DOHH2 (cell line): ENCODE data around the gene PRMT7.

Source experiments
- H3F3A ChIP-seq: fragments of 200-600 bp; sonication (generic), shearing (Covaris generic); 2 replicates; pipeline ENCODE4 v1.6.0; 2016; ENCODE audit warnings: antibody characterized with exemption, mild to moderate bottlenecking; ENCODE audit not compliant: control insufficient read depth, insufficient read depth
- H3K27ac ChIP-seq: fragments of 200-600 bp; sonication (generic); 2 replicates; pipeline ENCODE4 v1.5.1; 2014; ENCODE audit warnings: low read depth, mild to moderate bottlenecking, low read length, moderate library complexity
- H3K27me3 ChIP-seq: fragments of 200-600 bp; sonication (generic); 2 replicates; pipeline ENCODE4 v1.6.1; 2014; ENCODE audit warnings: mild to moderate bottlenecking, low read length, mixed read lengths; ENCODE audit not compliant: control insufficient read depth
- H3K36me3 ChIP-seq: fragments of 200-600 bp; sonication (generic); 2 replicates; pipeline ENCODE4 v1.6.1; 2014; ENCODE audit warnings: mild to moderate bottlenecking, low read length, moderate library complexity, mixed read lengths; ENCODE audit not compliant: control insufficient read depth
- H3K4me1 ChIP-seq: fragments of 200-600 bp; sonication (generic); 2 replicates; pipeline ENCODE4 v1.6.1; 2014; ENCODE audit warnings: mild to moderate bottlenecking, low read length, mixed read lengths; ENCODE audit not compliant: control insufficient read depth
- H3K4me2 ChIP-seq: fragments of 200-600 bp; sonication (generic); 2 replicates; pipeline ENCODE4 v1.6.0; 2014; ENCODE audit warnings: mild to moderate bottlenecking, low read length, moderate library complexity
- H3K4me3 ChIP-seq: fragments of 200-600 bp; sonication (generic); 2 replicates; pipeline ENCODE4 v1.5.1; 2014; ENCODE audit warnings: mild to moderate bottlenecking, low read length, mixed read lengths
- H3K79me2 ChIP-seq: fragments of 200-600 bp; sonication (generic); 2 replicates; pipeline ENCODE4 v1.6.1; 2014; ENCODE audit warnings: mild to moderate bottlenecking, low read length, mixed read lengths; ENCODE audit not compliant: control insufficient read depth
- H3K9me2 ChIP-seq: fragments of 200-600 bp; sonication (generic); replicated peaks from 2 replicates; pipeline ENCODE4 v1.6.1; 2014; ENCODE audit warnings: mild to moderate bottlenecking, low read length, mixed read lengths; ENCODE audit not compliant: control insufficient read depth
- H3K9me3 ChIP-seq: fragments of 200-600 bp; sonication (generic); 2 replicates; pipeline ENCODE4 v1.6.1; 2014; ENCODE audit warnings: antibody characterized with exemption, low read length, mixed read lengths; ENCODE audit not compliant: control insufficient read depth, insufficient read depth
- H4K20me1 ChIP-seq: fragments of 200-600 bp; sonication (generic); 2 replicates; pipeline ENCODE4 v1.6.0; 2014; ENCODE audit warnings: low read depth, mild to moderate bottlenecking, antibody characterized with exemption, low read length, moderate library complexity; ENCODE audit not compliant: control insufficient read depth, insufficient read depth
- CTCF ChIP-seq: fragments of 200-600 bp; sonication (generic); IDR thresholded peaks from one replicate; pipeline ENCODE4 v1.5.1; 2014; ENCODE audit warnings: antibody characterized with exemption, mild to moderate bottlenecking, low read depth, low read length; ENCODE audit not compliant: poor library complexity, severe bottlenecking
- EZH2phosphoT487 ChIP-seq: fragments of 200-600 bp; sonication (generic); IDR thresholded peaks from 2 replicates; pipeline ENCODE4 v1.6.1; 2017; ENCODE audit warnings: borderline replicate concordance, mild to moderate bottlenecking, antibody characterized with exemption, low read length, moderate library complexity, mixed read lengths

Gene PRMT7

DNA sequence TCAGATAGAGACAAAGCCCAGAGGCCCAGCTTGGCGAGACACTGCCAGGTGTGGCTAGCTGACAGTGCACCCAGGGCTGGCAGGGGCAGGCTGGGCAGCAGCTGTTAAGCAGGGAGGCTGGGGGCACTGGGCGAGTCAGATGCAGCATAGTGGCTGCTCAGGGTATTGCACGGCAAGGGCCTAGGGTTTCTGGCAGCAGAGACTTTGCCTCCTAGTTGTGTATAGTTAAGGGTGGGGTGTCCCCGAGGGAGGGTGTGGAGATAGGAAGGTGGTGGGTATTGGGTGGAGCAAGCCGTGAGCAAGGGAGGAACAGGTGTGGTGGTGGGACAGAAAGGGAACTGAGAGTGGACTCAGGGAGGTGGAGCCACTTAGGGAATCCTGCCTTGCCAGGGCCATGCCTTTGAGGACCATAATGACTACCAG is 71.5 kb downstream of the PRMT7 start:
- no peak overlapping the region for H3K4me3 ChIP-seq
- H3K79me2 ChIP-seq = no peaks in the 10 kb centered on the region
- H3K4me2 ChIP-seq = no peak overlapping the region

DNA sequence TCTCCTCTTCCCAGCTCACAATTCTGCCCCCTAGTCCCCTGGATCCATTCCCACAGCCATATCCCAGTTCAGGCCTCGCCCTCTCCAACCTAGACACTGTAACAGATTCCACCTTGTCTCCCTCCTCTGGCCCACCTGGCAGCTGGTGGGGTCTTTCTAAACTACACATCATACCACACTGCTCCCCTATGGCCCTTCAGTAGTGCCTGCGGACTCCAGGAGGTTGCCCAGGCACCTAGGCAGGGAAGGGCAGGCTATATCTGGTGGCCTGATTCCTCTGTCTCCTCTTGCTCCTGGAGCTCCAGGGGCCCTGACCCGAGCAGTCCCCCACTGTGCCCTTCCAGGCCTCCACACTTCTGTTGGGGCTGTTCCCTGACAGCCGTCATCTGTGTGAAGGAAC is 73.0 kb downstream of the PRMT7 start:
- Histone ChIP-seq H3K36me3 (no peaks in the 10 kb centered on the region), H3K27ac (no peak overlapping the region), H4K20me1 (no peaks in the 10 kb centered on the region), H3K27me3 (peaks cover 3% of the 10 kb centered on the region; the same call in 1 of the 2 replicates), H3F3A (no peaks in the 10 kb centered on the region), H3K4me1 (no peaks in the 10 kb centered on the region), H3K4me2 (no peak overlapping the region), H3K9me3 (no peaks in the 10 kb centered on the region), H3K79me2 (no peaks in the 10 kb centered on the region), H3K9me2 (no peaks in the 10 kb centered on the region), H3K4me3 (no peak overlapping the region)
- no peak for TF ChIP-seq EZH2phosphoT487
- no peak for TF ChIP-seq CTCF

More for the DNA sequence above, 71.5 kb downstream of the PRMT7 start:
- Histone ChIP-seq H3K9me2 (no peaks in the 10 kb centered on the region), H3K36me3 (no peaks in the 10 kb centered on the region), H3K27me3 (peaks cover 3% of the 10 kb centered on the region; the same call in 1 of the 2 replicates), H3F3A (no peaks in the 10 kb centered on the region), H3K4me1 (no peaks in the 10 kb centered on the region), H3K27ac (no peak overlapping the region), H3K9me3 (no peaks in the 10 kb centered on the region), H4K20me1 (no peaks in the 10 kb centered on the region)
- peak; percentile 54 for TF ChIP-seq CTCF
- TF ChIP-seq EZH2phosphoT487 = no peak

DNA sequence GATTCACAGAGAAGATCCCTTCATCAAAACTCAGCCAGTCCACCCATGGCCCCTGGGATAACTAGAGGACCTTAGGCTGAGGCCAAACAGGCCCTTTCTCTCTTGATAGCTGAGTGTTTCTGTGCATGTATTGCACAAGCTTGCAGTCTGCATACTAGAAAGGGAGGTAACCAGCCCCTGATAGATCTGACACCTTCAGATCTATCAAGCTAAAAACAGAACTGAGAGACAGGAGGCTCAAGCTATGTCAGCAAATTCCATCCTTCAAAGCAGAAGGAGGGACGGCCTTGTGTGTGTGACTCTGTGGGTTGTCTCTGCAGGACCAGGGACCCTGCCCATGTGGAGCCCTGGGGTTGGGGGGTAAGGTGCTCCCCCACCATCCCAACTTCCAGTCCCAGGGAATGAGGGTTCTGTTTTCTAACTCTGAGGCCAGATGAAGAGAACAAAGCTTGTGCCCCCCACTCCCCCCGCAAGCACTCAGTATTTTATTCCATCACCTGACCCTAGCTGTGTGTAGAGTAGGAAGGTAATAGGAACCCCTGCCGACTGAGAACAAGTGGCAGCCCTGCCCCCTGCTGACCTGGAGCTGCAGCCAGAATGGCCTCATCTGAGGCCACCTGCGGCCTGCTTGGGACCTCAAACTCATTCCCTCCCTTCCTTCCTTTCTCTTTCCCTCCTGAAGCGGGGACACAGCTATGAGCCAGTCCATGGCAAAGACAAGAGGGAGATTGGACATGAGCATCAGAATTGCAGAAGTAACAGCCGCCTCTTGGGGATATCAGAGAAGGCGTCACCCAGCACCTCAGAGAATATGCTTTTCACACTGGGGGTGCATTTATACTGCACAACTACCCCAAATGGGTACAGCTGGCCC is 73.7 kb downstream of the PRMT7 start:
- H3K4me1 ChIP-seq = no peaks in the 10 kb centered on the region
- H3F3A ChIP-seq = no peaks in the 10 kb centered on the region
- H3K27me3 ChIP-seq = peaks cover 3% of the 10 kb centered on the region; the same call in 1 of the 2 replicates
- no peaks in the 10 kb centered on the region for H3K9me2 ChIP-seq
- H3K9me3 ChIP-seq = no peaks in the 10 kb centered on the region
- H3K36me3 ChIP-seq = no peaks in the 10 kb centered on the region
- TF ChIP-seq EZH2phosphoT487 = no peak
- H3K79me2 ChIP-seq = no peaks in the 10 kb centered on the region
- no peak overlapping the region for H3K4me3 ChIP-seq
- H3K27ac ChIP-seq = no peak overlapping the region
- H3K4me2 ChIP-seq = no peak overlapping the region
- H4K20me1 ChIP-seq = no peaks in the 10 kb centered on the region

DNA sequence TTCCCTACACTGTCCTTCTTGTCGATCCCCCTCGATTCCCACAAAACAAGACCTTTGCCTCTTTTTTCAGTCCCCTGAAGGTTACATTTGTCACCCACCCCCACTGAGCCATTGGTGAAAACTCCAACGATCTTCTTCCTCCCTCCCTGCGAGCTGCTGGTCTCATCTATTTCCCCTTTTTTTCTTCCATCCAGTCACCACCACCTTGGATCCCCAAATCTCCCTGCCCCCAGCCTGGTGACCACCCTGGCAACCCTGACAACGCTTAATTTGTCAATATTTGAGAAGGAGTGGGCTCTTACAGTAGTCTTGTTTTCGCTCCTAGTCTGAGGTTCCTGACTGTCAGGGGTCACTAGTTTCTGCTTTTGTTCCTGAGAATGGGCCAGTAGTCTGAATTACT is 74.6 kb downstream of the PRMT7 start:
- no peak overlapping the region for H3K4me3 ChIP-seq
- peaks cover 3% of the 10 kb centered on the region; the same call in 1 of the 2 replicates for H3K27me3 ChIP-seq
- H3K27ac ChIP-seq = no peak overlapping the region
- H4K20me1 ChIP-seq = no peaks in the 10 kb centered on the region
- H3K9me2 ChIP-seq = no peaks in the 10 kb centered on the region
- no peaks in the 10 kb centered on the region for H3F3A ChIP-seq
- TF ChIP-seq EZH2phosphoT487 (no peak), CTCF (no peak)
- H3K9me3 ChIP-seq = no peaks in the 10 kb centered on the region
- no peaks in the 10 kb centered on the region for H3K36me3 ChIP-seq
- no peak overlapping the region for H3K4me2 ChIP-seq
- no peaks in the 10 kb centered on the region for H3K79me2 ChIP-seq
- H3K4me1 ChIP-seq = no peaks in the 10 kb centered on the region
